GM12878 (cell line): ENCODE results near the gene GAB1. TPM values are rescaled to one million over a fixed set of nuclear protein-coding genes. Genes with fewer than 3 reads are reported as not detected.

Experiments
- ATF3 ChIP-seq: IDR thresholded peaks from 2 replicates; pipeline ENCODE4 v1.6.1; 2011; ENCODE audit warnings: low read depth, mild to moderate bottlenecking, low read length, moderate library complexity, borderline replicate concordance; ENCODE audit errors: extremely low read depth
- CHD1 ChIP-seq: IDR thresholded peaks from 2 replicates; pipeline ENCODE4 v1.6.1; 2012; ENCODE audit warnings: low read depth, low read length, improper control_type of control experiment
- HCFC1 ChIP-seq: fragments of 150-350 bp; IDR thresholded peaks from 2 replicates; pipeline ENCODE4 v1.6.1; 2014; ENCODE audit warnings: low read length
- HDAC6 ChIP-seq: fragments of 200-600 bp; sonication (generic); IDR thresholded peaks from one replicate; pipeline ENCODE4 v1.8.0; 2017; ENCODE audit warnings: antibody characterized with exemption; ENCODE audit not compliant: unreplicated experiment
- JUNB ChIP-seq: IDR thresholded peaks from 2 replicates; pipeline ENCODE4 v1.6.1; 2016; ENCODE audit warnings: antibody characterized with exemption, mild to moderate bottlenecking
- NFYA ChIP-seq: IDR thresholded peaks from 2 replicates; pipeline ENCODE4 v1.6.1; 2011; ENCODE audit warnings: low read depth, mild to moderate bottlenecking, low read length, improper control_type of control experiment, borderline replicate concordance
- RELB ChIP-seq: fragments of 450-650 bp; IDR thresholded peaks from 2 replicates; pipeline ENCODE4 v1.6.1; 2017; ENCODE audit warnings: low read depth, mild to moderate bottlenecking, moderate library complexity
- TCF7 ChIP-seq: IDR thresholded peaks from 2 replicates; pipeline ENCODE4 v1.6.1; 2014; ENCODE audit warnings: antibody characterized with exemption, borderline replicate concordance
- polyA plus RNA-seq, 11 experiments: library from polyadenylated mRNA; depleted of rRNA in 4 of 11; unstranded in 6 of 11; stranded (reverse) in 5 of 11; fragments of >200 nt; fragmentation: Nextera tagmentation in 4 of 11; fragmentation: Illumina TruSeq in 1 of 11; extraction: Ambion mirVana in 4 of 11; extraction: Trizol in 1 of 11; gene quantifications; 1 replicate in 1 of 11; 2 replicates in 10 of 11; pipeline versions ENCODE4 v1.2.1 to v1.2.3, GENCODE V29; 2011 to 2016; ENCODE audit warnings: inconsistent platforms in 2 of 11, missing spikeins in 2 of 11, low read depth in 1 of 11
- total RNA-seq, 4 experiments: library from RNA; depleted of rRNA in 3 of 4; stranded (reverse); fragments of >200 nt in 3 of 4; fragmentation: Illumina TruSeq in 1 of 4; extraction: Trizol in 1 of 4; gene quantifications; 2 replicates each; pipeline versions ENCODE4 v1.2.1 to v1.2.3, GENCODE V29; 2013 to 2021
- TF ChIP-seq, protein P1 (sequence below): fragments of 450-650 bp; IDR thresholded peaks from 2 replicates; pipeline ENCODE4 v1.6.1; 2017; ENCODE audit warnings: mild to moderate bottlenecking, moderate library complexity

GAB1 gene
- total and polyA plus RNA-seq, 10 of the 15 experiments (the other 5 are each of a cell fraction or from before 2014, with no cell fraction given), result 0.37 to 5.3 (median 3.2) TPM

- TF ChIP-seq, protein P1, sequence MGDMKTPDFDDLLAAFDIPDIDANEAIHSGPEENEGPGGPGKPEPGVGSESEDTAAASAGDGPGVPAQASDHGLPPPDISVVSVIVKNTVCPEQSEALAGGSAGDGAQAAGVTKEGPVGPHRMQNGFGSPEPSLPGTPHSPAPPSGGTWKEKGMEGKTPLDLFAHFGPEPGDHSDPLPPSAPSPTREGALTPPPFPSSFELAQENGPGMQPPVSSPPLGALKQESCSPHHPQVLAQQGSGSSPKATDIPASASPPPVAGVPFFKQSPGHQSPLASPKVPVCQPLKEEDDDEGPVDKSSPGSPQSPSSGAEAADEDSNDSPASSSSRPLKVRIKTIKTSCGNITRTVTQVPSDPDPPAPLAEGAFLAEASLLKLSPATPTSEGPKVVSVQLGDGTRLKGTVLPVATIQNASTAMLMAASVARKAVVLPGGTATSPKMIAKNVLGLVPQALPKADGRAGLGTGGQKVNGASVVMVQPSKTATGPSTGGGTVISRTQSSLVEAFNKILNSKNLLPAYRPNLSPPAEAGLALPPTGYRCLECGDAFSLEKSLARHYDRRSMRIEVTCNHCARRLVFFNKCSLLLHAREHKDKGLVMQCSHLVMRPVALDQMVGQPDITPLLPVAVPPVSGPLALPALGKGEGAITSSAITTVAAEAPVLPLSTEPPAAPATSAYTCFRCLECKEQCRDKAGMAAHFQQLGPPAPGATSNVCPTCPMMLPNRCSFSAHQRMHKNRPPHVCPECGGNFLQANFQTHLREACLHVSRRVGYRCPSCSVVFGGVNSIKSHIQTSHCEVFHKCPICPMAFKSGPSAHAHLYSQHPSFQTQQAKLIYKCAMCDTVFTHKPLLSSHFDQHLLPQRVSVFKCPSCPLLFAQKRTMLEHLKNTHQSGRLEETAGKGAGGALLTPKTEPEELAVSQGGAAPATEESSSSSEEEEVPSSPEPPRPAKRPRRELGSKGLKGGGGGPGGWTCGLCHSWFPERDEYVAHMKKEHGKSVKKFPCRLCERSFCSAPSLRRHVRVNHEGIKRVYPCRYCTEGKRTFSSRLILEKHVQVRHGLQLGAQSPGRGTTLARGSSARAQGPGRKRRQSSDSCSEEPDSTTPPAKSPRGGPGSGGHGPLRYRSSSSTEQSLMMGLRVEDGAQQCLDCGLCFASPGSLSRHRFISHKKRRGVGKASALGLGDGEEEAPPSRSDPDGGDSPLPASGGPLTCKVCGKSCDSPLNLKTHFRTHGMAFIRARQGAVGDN, result no peak
- TF ChIP-seq CHD1 (no peak), JUNB (no peak), HCFC1 (no peak), RELB (no peak), ATF3 (no peak), NFYA (no peak), TCF7 (no peak), HDAC6 (no peak)
Observed at GRCh38 chr4:143481361-143481760, 144.7 kb downstream of the GAB1 start (continued).
